Upper lobe of right lung (tissue), 1 donor: ENCODE results near the gene CCBE1. TPM values are rescaled to one million over a fixed set of nuclear protein-coding genes. Genes with fewer than 3 reads are reported as not detected.

Experiments
- ATAC-seq: fragments of 200-7000 bp; cut with Tn5 transposase; one replicate; pipeline ENCODE4 v1.9.1; 2020; ENCODE audit warnings: mild to moderate bottlenecking, moderate library complexity
- DNase-seq: peaks from one replicate; pipeline ENCODE4 v3.0.0-alpha.2; 2020
- H3K27ac ChIP-seq: fragments of 200-600 bp; one replicate; pipeline ENCODE4 v1.8.0; 2022
- H3K27me3 ChIP-seq: fragments of 200-600 bp; one replicate; pipeline ENCODE4 v1.8.0; 2022; ENCODE audit warnings: mild to moderate bottlenecking
- H3K36me3 ChIP-seq: fragments of 200-600 bp; one replicate; pipeline ENCODE4 v1.8.0; 2022
- H3K4me1 ChIP-seq: fragments of 200-600 bp; one replicate; pipeline ENCODE4 v1.8.0; 2022
- H3K4me3 ChIP-seq: fragments of 200-600 bp; one replicate; pipeline ENCODE4 v1.8.0; 2022; ENCODE audit warnings: mild to moderate bottlenecking
- H3K9me3 ChIP-seq: fragments of 200-600 bp; one replicate; pipeline ENCODE4 v1.8.0; 2022
- intact Hi-C: fragments of 100-400 bp; cut with DNase I; formaldehyde crosslinking; loops from one replicate; pipeline ENCODE4 v1.11.0; 2022
- total RNA-seq: library from RNA; stranded (reverse); fragmentation: NEBNext Ultra II Directional; extraction: Animal tissue kit (Norgen Biotek cat#: 25700); gene quantifications from one replicate; pipeline ENCODE4 v1.2.1, GENCODE V29; 2021
- TF ChIP-seq, protein P1 (sequence below): fragments of 200-600 bp; IDR thresholded peaks from one replicate; pipeline ENCODE4 v1.8.0; 2022; ENCODE audit warnings: antibody characterized with exemption
- donor health status: DM: no; HTN: yes; CAD: no; lungs with severe emphysema.

The CCBE1 gene
- total RNA-seq, 1 donor from 2014 or later = 27.8 TPM

DNA sequence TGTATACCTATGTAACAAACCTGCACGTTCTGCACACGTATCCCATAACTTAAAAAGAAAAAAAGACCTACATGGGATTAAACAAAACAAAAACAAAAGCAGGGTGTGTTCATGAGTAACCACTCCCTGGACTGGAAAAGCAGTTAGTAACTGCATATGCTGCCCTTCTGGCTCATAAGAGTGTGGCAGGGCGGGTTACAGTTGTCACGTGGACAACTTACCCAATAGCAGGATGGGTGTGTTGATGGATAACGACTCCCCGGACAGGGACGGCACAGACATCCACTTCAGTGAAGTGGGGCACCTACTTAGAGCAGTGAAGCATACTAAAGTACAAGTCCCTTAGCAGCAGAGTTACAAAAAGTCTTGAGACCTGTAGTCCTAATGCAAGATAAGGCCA is 136.7 kb downstream of the CCBE1 start:
- Histone ChIP-seq H3K36me3 (no peaks in the 10 kb centered on the region), H3K4me3 (no peak overlapping the region), H3K9me3 (no peaks in the 10 kb centered on the region), H3K27ac (no peak overlapping the region), H3K4me1 (peaks cover 6% of the 10 kb centered on the region), H3K27me3 (no peaks in the 10 kb centered on the region)
- no peak for ATAC-seq
- intact Hi-C loops = no loop called here
- no peak for DNase-seq
- TF ChIP-seq, protein P1, sequence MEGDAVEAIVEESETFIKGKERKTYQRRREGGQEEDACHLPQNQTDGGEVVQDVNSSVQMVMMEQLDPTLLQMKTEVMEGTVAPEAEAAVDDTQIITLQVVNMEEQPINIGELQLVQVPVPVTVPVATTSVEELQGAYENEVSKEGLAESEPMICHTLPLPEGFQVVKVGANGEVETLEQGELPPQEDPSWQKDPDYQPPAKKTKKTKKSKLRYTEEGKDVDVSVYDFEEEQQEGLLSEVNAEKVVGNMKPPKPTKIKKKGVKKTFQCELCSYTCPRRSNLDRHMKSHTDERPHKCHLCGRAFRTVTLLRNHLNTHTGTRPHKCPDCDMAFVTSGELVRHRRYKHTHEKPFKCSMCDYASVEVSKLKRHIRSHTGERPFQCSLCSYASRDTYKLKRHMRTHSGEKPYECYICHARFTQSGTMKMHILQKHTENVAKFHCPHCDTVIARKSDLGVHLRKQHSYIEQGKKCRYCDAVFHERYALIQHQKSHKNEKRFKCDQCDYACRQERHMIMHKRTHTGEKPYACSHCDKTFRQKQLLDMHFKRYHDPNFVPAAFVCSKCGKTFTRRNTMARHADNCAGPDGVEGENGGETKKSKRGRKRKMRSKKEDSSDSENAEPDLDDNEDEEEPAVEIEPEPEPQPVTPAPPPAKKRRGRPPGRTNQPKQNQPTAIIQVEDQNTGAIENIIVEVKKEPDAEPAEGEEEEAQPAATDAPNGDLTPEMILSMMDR = no peak

- no peak overlapping the region for H3K4me3 ChIP-seq
- intact Hi-C loops = no loop called here
- H3K36me3 ChIP-seq = no peaks in the 10 kb centered on the region
- H3K27me3 ChIP-seq = no peaks in the 10 kb centered on the region
- no peak overlapping the region for H3K27ac ChIP-seq
- no peaks in the 10 kb centered on the region for H3K9me3 ChIP-seq
- TF ChIP-seq, protein P1 = no peak
- peaks cover 6% of the 10 kb centered on the region for H3K4me1 ChIP-seq
- ATAC-seq (no peak), DNase-seq (no peak)
Observed at GRCh38 chr18:59559528-59559927, 137.7 kb downstream of the CCBE1 start.

GRCh38 chr18:59555995-59556659 is 141.1 kb downstream of the CCBE1 start:
- no peaks in the 10 kb centered on the region for H3K36me3 ChIP-seq
- H3K27ac ChIP-seq = no peak overlapping the region
- TF ChIP-seq, protein P1 = no peak
- peaks cover 7% of the 10 kb centered on the region for H3K4me1 ChIP-seq
- H3K4me3 ChIP-seq = no peak overlapping the region
- no peaks in the 10 kb centered on the region for H3K27me3 ChIP-seq
- H3K9me3 ChIP-seq = no peaks in the 10 kb centered on the region
- ATAC-seq = no peak
- intact Hi-C loops = no loop called here
- no peak for DNase-seq

GRCh38 chr18:59554796-59555335 is 142.4 kb downstream of the CCBE1 start:
- no peaks in the 10 kb centered on the region for H3K9me3 ChIP-seq
- H3K27ac ChIP-seq = no peak overlapping the region
- H3K4me1 ChIP-seq = peaks cover 7% of the 10 kb centered on the region
- intact Hi-C loops = no loop called here
- TF ChIP-seq, protein P1 = no peak
- H3K4me3 ChIP-seq = no peak overlapping the region
- no peaks in the 10 kb centered on the region for H3K36me3 ChIP-seq
- H3K27me3 ChIP-seq = no peaks in the 10 kb centered on the region
- DNase-seq (no peak), ATAC-seq (no peak)

DNA sequence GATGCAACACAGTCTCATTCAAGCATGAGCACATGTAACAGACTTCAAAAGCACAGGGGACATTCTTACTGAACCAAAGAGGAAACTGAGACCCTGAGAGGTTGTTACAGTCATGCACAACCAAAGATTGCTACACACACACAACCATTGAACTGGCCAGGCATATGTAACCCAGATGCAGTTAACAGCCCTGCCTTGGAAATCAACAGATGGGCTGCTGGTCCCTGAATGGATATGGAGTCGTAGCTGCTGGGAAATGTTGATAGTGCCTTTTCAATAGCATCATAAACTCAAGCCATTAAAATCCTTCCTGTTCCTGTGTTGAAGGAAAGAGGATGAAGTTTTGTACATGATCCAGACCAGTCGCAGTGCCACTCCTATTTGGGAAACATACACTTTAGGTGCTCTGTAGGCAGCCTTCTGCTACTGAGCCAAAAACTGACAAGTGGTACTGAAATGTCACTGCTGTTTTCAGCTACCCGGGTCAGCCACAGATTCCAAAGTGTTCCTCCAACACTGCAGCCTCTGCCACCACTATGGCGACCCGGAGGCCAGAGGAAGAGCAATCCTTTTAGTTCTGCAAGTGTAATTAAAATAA is 143.9 kb downstream of the CCBE1 start:
- ATAC-seq (no peak), DNase-seq (no peak)
- TF ChIP-seq, protein P1 = no peak
- peaks cover 7% of the 10 kb centered on the region for H3K4me1 ChIP-seq
- no peaks in the 10 kb centered on the region for H3K36me3 ChIP-seq
- H3K9me3 ChIP-seq = no peaks in the 10 kb centered on the region
- no peak overlapping the region for H3K4me3 ChIP-seq
- intact Hi-C loops = no loop called here
- H3K27me3 ChIP-seq = no peaks in the 10 kb centered on the region
- no peak overlapping the region for H3K27ac ChIP-seq
